ENCODE measurements around the gene RNF148.
"Not testable (repeated sequence)": the region's sequence is repeated elsewhere in the genome, so short reads cannot be mapped to it uniquely, and the experiment has no call there.

GRCh38 chr7:122681186-122681585, 21.5 kb downstream of the RNF148 start:
- not testable (repeated sequence) for TF ChIP-seq POLR2AphosphoS5 (IDR thresholded peaks at IDR 0.05; ENCODE audit: low read depth); CTCF (IDR thresholded peaks at IDR 0.05; ENCODE audit: insufficient read depth, low read length); GABPA (IDR thresholded peaks at IDR 0.05; ENCODE audit: low read depth); REST (IDR thresholded peaks at IDR 0.05; ENCODE audit: insufficient replicate concordance, low read depth); SPI1 (IDR thresholded peaks at IDR 0.05; ENCODE audit: borderline replicate concordance, low read depth)

All from HL-60 (cell line).